H1 (cell line): ENCODE measurements around the gene TSPAN4.

ENCODE experiments used
- CHD1 ChIP-seq: IDR thresholded peaks from 2 replicates; pipeline ENCODE4 v1.6.1; 2012; ENCODE audit warnings: low read depth, low read length, improper control_type of control experiment
- CREB1 ChIP-seq: IDR thresholded peaks from 2 replicates; pipeline ENCODE4 v1.6.1; 2012; ENCODE audit warnings: inconsistent platforms
- CTCF ChIP-seq, 3 experiments: IDR thresholded peaks; 1 replicate in 2 of 3; 2 replicates in 1 of 3; pipeline versions ENCODE4 v1.5.1 to v1.6.1; 2011; ENCODE audit warnings: low read length in 3 of 3, mild to moderate bottlenecking in 3 of 3, inconsistent platforms in 2 of 3, low read depth in 1 of 3, moderate library complexity in 1 of 3; ENCODE audit not compliant: insufficient read depth in 1 of 3; ENCODE audit errors: control extremely low read depth in 1 of 3
- EGR1 ChIP-seq: IDR thresholded peaks from 2 replicates; pipeline ENCODE4 v1.6.1; 2011; ENCODE audit warnings: low read depth, low read length, borderline replicate concordance
- EZH2 ChIP-seq: fragments of 200-600 bp; sonication (generic); IDR thresholded peaks from 2 replicates; pipeline ENCODE4 v1.7.1; 2012; ENCODE audit warnings: low read depth, mild to moderate bottlenecking, moderate library complexity, low read length, inconsistent platforms; ENCODE audit not compliant: severe bottlenecking
- GABPA ChIP-seq: IDR thresholded peaks from 2 replicates; pipeline ENCODE4 v1.6.1; 2011; ENCODE audit warnings: mild to moderate bottlenecking, low read length, moderate library complexity, borderline replicate concordance; ENCODE audit not compliant: insufficient read depth
- NRF1 ChIP-seq: IDR thresholded peaks from 2 replicates; pipeline ENCODE4 v1.6.1; 2011; ENCODE audit warnings: mild to moderate bottlenecking, low read depth, low read length, improper control_type of control experiment
- POLR2A ChIP-seq, 2 experiments: IDR thresholded peaks; 1 replicate in 1 of 2; 2 replicates in 1 of 2; pipeline ENCODE4 v1.6.1; 2011; ENCODE audit warnings: low read depth in 2 of 2, low read length in 2 of 2, mild to moderate bottlenecking in 2 of 2; ENCODE audit errors: control extremely low read depth in 1 of 2
- POLR2AphosphoS5 ChIP-seq: IDR thresholded peaks from 2 replicates; pipeline ENCODE4 v1.6.1; 2011; ENCODE audit warnings: low read depth, low read length
- RNF2 ChIP-seq: fragments of 200-900, 300-1000 bp; sonication (generic); IDR thresholded peaks from 2 replicates; pipeline ENCODE4 v1.7.1; 2016; ENCODE audit warnings: borderline replicate concordance, low read depth, mild to moderate bottlenecking, antibody characterized with exemption, low read length; ENCODE audit not compliant: poor library complexity, severe bottlenecking; ENCODE audit errors: missing control alignments
- SP1 ChIP-seq: IDR thresholded peaks from 2 replicates; pipeline ENCODE4 v1.6.1; 2011; ENCODE audit warnings: low read depth, low read length
- USF2 ChIP-seq: IDR thresholded peaks from 2 replicates; pipeline ENCODE4 v1.6.1; 2011; ENCODE audit warnings: low read length, improper control_type of control experiment
- ZNF274 ChIP-seq: IDR thresholded peaks from 2 replicates; pipeline ENCODE4 v1.7.0; 2012; ENCODE audit warnings: low read length, borderline replicate concordance; ENCODE audit errors: extremely low read depth

- TF ChIP-seq NRF1 (no peak), CTCF (IDR thresholded peaks at IDR 0.05; ENCODE audit: control extremely low read depth in 1 of 3, insufficient read depth in 1 of 3, low read depth in 1 of 3, low read length in 3 of 3) (no peak), USF2 (no peak), EGR1 (no peak), CREB1 (no peak), POLR2AphosphoS5 (peak; percentile 37; the same call in 1 of the 2 replicates), ZNF274 (no peak), POLR2A (IDR thresholded peaks at IDR 0.05; ENCODE audit: control extremely low read depth in 1 of 2, low read depth in 2 of 2, low read length in 2 of 2) (no peak), EZH2 (no peak), GABPA (no peak), SP1 (no peak), CHD1 (no peak), RNF2 (no peak)
Observed at GRCh38 chr11:865462-866430, 23.1 kb downstream of the TSPAN4 start.
